HCT116 (cell line): ENCODE measurements around the gene DNAJC10. TPM values are rescaled to one million over a fixed set of nuclear protein-coding genes. Genes with fewer than 3 reads are reported as not detected.
A peak's percentile ranks its signal among the peaks of the same experiment; 100 is the strongest.

Source experiments
- ATAC-seq: fragments of 200-7000 bp; cut with Tn5 transposase; 2 replicates; pipeline ENCODE4 v1.9.1; 2020; ENCODE audit warnings: mild to moderate bottlenecking, moderate library complexity
- BruUV-seq: library from RNA; stranded (reverse); fragments of 400-500 nt; replicated peaks from 2 replicates; lab custom pipeline; 2021; lab: Mats Ljungman, UMichigan
- CTCF ChIA-PET: fragments of 300-600 bp; sonication (Branson Sonifier 250); formaldehyde crosslinking; loops from one replicate; lab custom pipeline; 2021; ENCODE audit warnings: antibody characterized with exemption; lab: Charles Lee
- POLR2A ChIA-PET: fragments of 300-600, 350-600 bp; sonication (Branson Sonifier 250); formaldehyde crosslinking; loops from one replicate; lab custom pipeline; 2021; ENCODE audit warnings: antibody characterized with exemption; lab: Charles Lee
- RAD21 ChIA-PET, 2 experiments: fragments of 300-600 bp; sonication (Branson Sonifier 250); formaldehyde crosslinking; loops; one replicate each; lab custom pipeline; 2023; ENCODE audit warnings: low total read pairs in 2 of 2; ENCODE audit not compliant: uncharacterized antibody in 2 of 2, unreplicated experiment in 2 of 2, low non-redundant PET in 1 of 2; lab: Charles Lee
- DNase-seq: peaks from one replicate; pipeline ENCODE4 v3.0.0-alpha.2; 2010; ENCODE audit warnings: low read depth, low spot score
- H2AFZ ChIP-seq: fragments of 200-600 bp; shearing (Covaris generic), sonication (generic); 2 replicates; pipeline ENCODE4 v1.6.1; 2017; ENCODE audit warnings: low read depth, mixed run types, mixed read lengths, antibody characterized with exemption, low read length; ENCODE audit not compliant: poor library complexity, severe bottlenecking
- H3K27ac ChIP-seq: 2 replicates; pipeline ENCODE4 v1.5.1; 2012; ENCODE audit warnings: low read depth, low read length
- H3K27me3 ChIP-seq: fragments of 200-600 bp; sonication (generic); 2 replicates; pipeline ENCODE4 v1.6.1; 2016; ENCODE audit warnings: mixed run types, low read length, mixed read lengths; ENCODE audit not compliant: insufficient read depth
- H3K36me3 ChIP-seq, 2 experiments: fragments of 200-500 bp in 1 of 2; fragments of 200-600 bp in 1 of 2; sonication (Bioruptor generic) in 1 of 2; sonication (generic) in 1 of 2; 2 replicates each; pipeline versions ENCODE4 v1.5.1 to v1.6.1; 2014 to 2016; ENCODE audit warnings: low read length in 2 of 2, inconsistent platforms in 1 of 2, mixed read lengths in 1 of 2, mixed run types in 1 of 2; ENCODE audit not compliant: insufficient read depth in 2 of 2, control insufficient read depth in 1 of 2
- H3K4me1 ChIP-seq, 2 experiments: fragments of 200-600 bp in 1 of 2; sonication (generic) in 1 of 2; 2 replicates each; pipeline versions ENCODE4 v1.5.1 to v1.6.1; 2012 to 2017; ENCODE audit warnings: low read length in 2 of 2, inconsistent platforms in 1 of 2, mild to moderate bottlenecking in 1 of 2, mixed read lengths in 1 of 2, mixed run types in 1 of 2, moderate library complexity in 1 of 2; ENCODE audit not compliant: insufficient read depth in 2 of 2, control insufficient read depth in 1 of 2
- H3K4me2 ChIP-seq: fragments of 200-600 bp; sonication (generic); 2 replicates; pipeline ENCODE4 v1.6.1; 2017; ENCODE audit warnings: mixed run types, low read length, mixed read lengths
- H3K4me3 ChIP-seq, 2 experiments: fragments of 200-600 bp in 1 of 2; sonication (generic) in 1 of 2; replicated peaks in 1 of 2; 2 replicates each; pipeline ENCODE4 v1.5.1; 2011 to 2016; ENCODE audit warnings: low read length in 2 of 2, control low read depth in 1 of 2, low read depth in 1 of 2, mild to moderate bottlenecking in 1 of 2, mixed read lengths in 1 of 2, mixed run types in 1 of 2
- H3K79me2 ChIP-seq: fragments of 200-600 bp; sonication (generic); 2 replicates; pipeline ENCODE4 v1.6.1; 2017; ENCODE audit warnings: mild to moderate bottlenecking, mixed run types, low read length, moderate library complexity, mixed read lengths; ENCODE audit not compliant: insufficient read depth
- H3K9ac ChIP-seq: fragments of 200-600 bp; sonication (generic); 2 replicates; pipeline ENCODE4 v1.6.1; 2016; ENCODE audit warnings: low read length, mixed read lengths
- H3K9me2 ChIP-seq: fragments of 200-600 bp; sonication (generic), shearing (Covaris generic); 2 replicates; pipeline ENCODE4 v1.6.1; 2017; ENCODE audit warnings: mixed run types, mild to moderate bottlenecking, moderate library complexity; ENCODE audit not compliant: insufficient read depth
- H3K9me3 ChIP-seq, 2 experiments: fragments of 200-500 bp in 1 of 2; fragments of 200-600 bp in 1 of 2; sonication (Bioruptor generic) in 1 of 2; sonication (generic) in 1 of 2; 2 replicates each; pipeline ENCODE4 v1.6.1; 2014 to 2017; ENCODE audit warnings: low read length in 2 of 2, mixed read lengths in 2 of 2, inconsistent platforms in 1 of 2, low read depth in 1 of 2, mild to moderate bottlenecking in 1 of 2, mixed run types in 1 of 2, moderate library complexity in 1 of 2; ENCODE audit not compliant: control insufficient read depth in 1 of 2, insufficient read depth in 1 of 2
- H4K20me1 ChIP-seq: fragments of 200-600 bp; sonication (generic), shearing (Covaris generic); 2 replicates; pipeline ENCODE4 v1.6.1; 2017; ENCODE audit warnings: mixed run types, mild to moderate bottlenecking, moderate library complexity; ENCODE audit not compliant: insufficient read depth
- CEBPB ChIP-seq: IDR thresholded peaks from 2 replicates; pipeline ENCODE4 v1.6.1; 2012; ENCODE audit warnings: low read depth
- EGR1 ChIP-seq: IDR thresholded peaks from 2 replicates; pipeline ENCODE4 v1.6.1; 2012; ENCODE audit warnings: low read depth
- EZH2phosphoT487 ChIP-seq: fragments of 200-600 bp; IDR thresholded peaks from 2 replicates; pipeline ENCODE4 v1.6.1; 2018; ENCODE audit warnings: antibody characterized with exemption, borderline replicate concordance
- FOSL1 ChIP-seq: IDR thresholded peaks from 2 replicates; pipeline ENCODE4 v1.6.1; 2012; ENCODE audit warnings: low read depth
- JUND ChIP-seq: IDR thresholded peaks from 2 replicates; pipeline ENCODE4 v1.6.1; 2012
- POLR2AphosphoS5 ChIP-seq: IDR thresholded peaks from 2 replicates; pipeline ENCODE4 v1.6.1; 2011; ENCODE audit warnings: mild to moderate bottlenecking, low read depth, low read length, moderate library complexity
- RAD21 ChIP-seq: IDR thresholded peaks from 2 replicates; pipeline ENCODE4 v1.6.1; 2012; ENCODE audit warnings: low read depth, mild to moderate bottlenecking
- SRF ChIP-seq: IDR thresholded peaks from 2 replicates; pipeline ENCODE4 v1.6.1; 2012; ENCODE audit warnings: low read depth
- TCF7L2 ChIP-seq: IDR thresholded peaks from 2 replicates; pipeline ENCODE4 v1.7.0; 2011; ENCODE audit warnings: borderline replicate concordance, inconsistent platforms; ENCODE audit not compliant: insufficient read depth, insufficient read length; ENCODE audit errors: extremely low read depth
- ZNF274 ChIP-seq: fragments of 200-500 bp; sonication (Bioruptor generic); IDR thresholded peaks from 2 replicates; pipeline ENCODE4 v1.6.1; 2014; ENCODE audit warnings: mild to moderate bottlenecking, low read depth, low read length, inconsistent platforms
- intact Hi-C: fragments of 100-400 bp; cut with micrococcal nuclease; formaldehyde crosslinking; loops from 2 replicates; pipeline ENCODE4 v1.10.0; 2022
- total RNA-seq: library from RNA; stranded (reverse); gene quantifications from one replicate; pipeline ENCODE4 v1.2.1, GENCODE V29; 2021; ENCODE audit not compliant: unreplicated experiment
- TF ChIP-seq, protein P1 (sequence below): IDR thresholded peaks from 2 replicates; pipeline ENCODE4 v1.6.1; 2012; ENCODE audit warnings: low read depth
- TF ChIP-seq, protein P2 (sequence below), 3 experiments: fragments of 200-600 bp in 1 of 3; sonication (generic) in 1 of 3; IDR thresholded peaks in 2 of 3; conservative IDR thresholded peaks in 1 of 3; 2 replicates each; pipeline ENCODE4 v1.5.1; 2012 to 2017; ENCODE audit warnings: low read depth in 2 of 3, low read length in 2 of 3, antibody characterized with exemption in 1 of 3, borderline replicate concordance in 1 of 3, control low read depth in 1 of 3, mild to moderate bottlenecking in 1 of 3, mixed read lengths in 1 of 3, mixed run types in 1 of 3, moderate library complexity in 1 of 3; ENCODE audit not compliant: insufficient read depth in 1 of 3

DNAJC10 gene
- total RNA-seq, 1 experiment from 2014 or later: 80.4 TPM

GRCh38 chr2:182680837-182681236, 35.2 kb upstream of the DNAJC10 start:
- POLR2A ChIA-PET: no interaction called here
- Histone ChIP-seq H3K4me1 (no peaks in the 10 kb centered on the region), H2AFZ (no peak overlapping the region), H4K20me1 (no peaks in the 10 kb centered on the region), H3K4me3 (no peak overlapping the region), H3K27ac (no peak overlapping the region), H3K4me2 (no peak overlapping the region), H3K9ac (no peak overlapping the region), H3K36me3 (no peaks in the 10 kb centered on the region), H3K79me2 (no peaks in the 10 kb centered on the region), H3K27me3 (no peaks in the 10 kb centered on the region), H3K9me3 (no peaks in the 10 kb centered on the region), H3K9me2 (no peaks in the 10 kb centered on the region)
- ATAC-seq: peak; percentile 27; the same call in 1 of the 2 replicates
- CTCF ChIA-PET: interaction anchor here (0.9 kb wide), 1 partner anchor 299 kb away, joined by 3 read pairs; no protein-coding TSS in a partner anchor
- intact Hi-C loops: no loop called here
- TF ChIP-seq ZNF274 (no peak), FOSL1 (no peak), SRF (no peak), TCF7L2 (no peak), EGR1 (no peak), JUND (no peak), CEBPB (no peak), RAD21 (no peak), POLR2AphosphoS5 (no peak), EZH2phosphoT487 (no peak)
- TF ChIP-seq, protein P1, sequence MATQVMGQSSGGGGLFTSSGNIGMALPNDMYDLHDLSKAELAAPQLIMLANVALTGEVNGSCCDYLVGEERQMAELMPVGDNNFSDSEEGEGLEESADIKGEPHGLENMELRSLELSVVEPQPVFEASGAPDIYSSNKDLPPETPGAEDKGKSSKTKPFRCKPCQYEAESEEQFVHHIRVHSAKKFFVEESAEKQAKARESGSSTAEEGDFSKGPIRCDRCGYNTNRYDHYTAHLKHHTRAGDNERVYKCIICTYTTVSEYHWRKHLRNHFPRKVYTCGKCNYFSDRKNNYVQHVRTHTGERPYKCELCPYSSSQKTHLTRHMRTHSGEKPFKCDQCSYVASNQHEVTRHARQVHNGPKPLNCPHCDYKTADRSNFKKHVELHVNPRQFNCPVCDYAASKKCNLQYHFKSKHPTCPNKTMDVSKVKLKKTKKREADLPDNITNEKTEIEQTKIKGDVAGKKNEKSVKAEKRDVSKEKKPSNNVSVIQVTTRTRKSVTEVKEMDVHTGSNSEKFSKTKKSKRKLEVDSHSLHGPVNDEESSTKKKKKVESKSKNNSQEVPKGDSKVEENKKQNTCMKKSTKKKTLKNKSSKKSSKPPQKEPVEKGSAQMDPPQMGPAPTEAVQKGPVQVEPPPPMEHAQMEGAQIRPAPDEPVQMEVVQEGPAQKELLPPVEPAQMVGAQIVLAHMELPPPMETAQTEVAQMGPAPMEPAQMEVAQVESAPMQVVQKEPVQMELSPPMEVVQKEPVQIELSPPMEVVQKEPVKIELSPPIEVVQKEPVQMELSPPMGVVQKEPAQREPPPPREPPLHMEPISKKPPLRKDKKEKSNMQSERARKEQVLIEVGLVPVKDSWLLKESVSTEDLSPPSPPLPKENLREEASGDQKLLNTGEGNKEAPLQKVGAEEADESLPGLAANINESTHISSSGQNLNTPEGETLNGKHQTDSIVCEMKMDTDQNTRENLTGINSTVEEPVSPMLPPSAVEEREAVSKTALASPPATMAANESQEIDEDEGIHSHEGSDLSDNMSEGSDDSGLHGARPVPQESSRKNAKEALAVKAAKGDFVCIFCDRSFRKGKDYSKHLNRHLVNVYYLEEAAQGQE: no peak
- TF ChIP-seq, protein P2, sequence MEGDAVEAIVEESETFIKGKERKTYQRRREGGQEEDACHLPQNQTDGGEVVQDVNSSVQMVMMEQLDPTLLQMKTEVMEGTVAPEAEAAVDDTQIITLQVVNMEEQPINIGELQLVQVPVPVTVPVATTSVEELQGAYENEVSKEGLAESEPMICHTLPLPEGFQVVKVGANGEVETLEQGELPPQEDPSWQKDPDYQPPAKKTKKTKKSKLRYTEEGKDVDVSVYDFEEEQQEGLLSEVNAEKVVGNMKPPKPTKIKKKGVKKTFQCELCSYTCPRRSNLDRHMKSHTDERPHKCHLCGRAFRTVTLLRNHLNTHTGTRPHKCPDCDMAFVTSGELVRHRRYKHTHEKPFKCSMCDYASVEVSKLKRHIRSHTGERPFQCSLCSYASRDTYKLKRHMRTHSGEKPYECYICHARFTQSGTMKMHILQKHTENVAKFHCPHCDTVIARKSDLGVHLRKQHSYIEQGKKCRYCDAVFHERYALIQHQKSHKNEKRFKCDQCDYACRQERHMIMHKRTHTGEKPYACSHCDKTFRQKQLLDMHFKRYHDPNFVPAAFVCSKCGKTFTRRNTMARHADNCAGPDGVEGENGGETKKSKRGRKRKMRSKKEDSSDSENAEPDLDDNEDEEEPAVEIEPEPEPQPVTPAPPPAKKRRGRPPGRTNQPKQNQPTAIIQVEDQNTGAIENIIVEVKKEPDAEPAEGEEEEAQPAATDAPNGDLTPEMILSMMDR (IDR thresholded peaks at IDR 0.05 in 2 of 3, conservative IDR thresholded peaks at IDR 0.05 in 1 of 3; ENCODE audit: borderline replicate concordance in 1 of 3, insufficient read depth in 1 of 3, low read depth in 2 of 3, low read length in 2 of 3): no peak
- DNase-seq: no peak
- BruUV-seq: no TSS peak
- RAD21 ChIA-PET: no interaction called here
